Fibroblast of lung (primary cell): ENCODE results near the gene SSBP3. TPM values are rescaled to one million over a fixed set of nuclear protein-coding genes. Genes with fewer than 3 reads are reported as not detected.

Experiments
- DNase-seq, 2 donors: peaks; one replicate each; pipeline versions ENCODE4 v3.0.0 to v3.0.0-alpha.2; 2010; ENCODE audit warnings: low read depth in 2 of 2
- H2AFZ ChIP-seq: 2 replicates; pipeline ENCODE4 v1.5.1; 2012; ENCODE audit warnings: low read length, control low read depth, inconsistent platforms
- H3K27ac ChIP-seq: 2 replicates; pipeline ENCODE4 v1.5.1; 2011; ENCODE audit warnings: low read length, control low read depth; ENCODE audit not compliant: insufficient read depth
- H3K27me3 ChIP-seq: 2 replicates; pipeline ENCODE4 v1.5.1; 2011; ENCODE audit warnings: mild to moderate bottlenecking, low read length; ENCODE audit not compliant: control insufficient read depth, insufficient read depth
- H3K36me3 ChIP-seq: 2 replicates; pipeline ENCODE4 v1.5.1; 2011; ENCODE audit warnings: low read length; ENCODE audit not compliant: control insufficient read depth, insufficient read depth
- H3K4me1 ChIP-seq: 2 replicates; pipeline ENCODE4 v1.5.1; 2011; ENCODE audit warnings: low read length; ENCODE audit not compliant: control insufficient read depth, insufficient read depth; ENCODE audit errors: extremely low read depth
- H3K4me2 ChIP-seq: 2 replicates; pipeline ENCODE4 v1.5.1; 2011; ENCODE audit warnings: low read length, control low read depth; ENCODE audit not compliant: insufficient read depth; ENCODE audit errors: extremely low read depth
- H3K4me3 ChIP-seq, 4 experiments: fragments of 200-600 bp in 1 of 4; sonication (generic) in 1 of 4; replicated peaks in 1 of 4; 2 replicates each; pipeline ENCODE4 v1.5.1; 2011 to 2016; ENCODE audit warnings: low read length in 4 of 4, low read depth in 3 of 4, mild to moderate bottlenecking in 3 of 4, control low read depth in 2 of 4, inconsistent platforms in 1 of 4, mixed read lengths in 1 of 4; ENCODE audit not compliant: insufficient read depth in 1 of 4; ENCODE audit errors: control extremely low read depth in 1 of 4
- H3K79me2 ChIP-seq: 2 replicates; pipeline ENCODE4 v1.5.1; 2012; ENCODE audit warnings: mild to moderate bottlenecking, low read length, inconsistent platforms; ENCODE audit not compliant: control insufficient read depth, insufficient read depth
- H3K9ac ChIP-seq: 2 replicates; pipeline ENCODE4 v1.5.1; 2011; ENCODE audit warnings: mild to moderate bottlenecking, low read length, control low read depth; ENCODE audit not compliant: insufficient read depth
- H3K9me3 ChIP-seq: 2 replicates; pipeline ENCODE4 v1.5.1; 2012; ENCODE audit warnings: low read depth, low read length; ENCODE audit not compliant: control insufficient read depth, insufficient read depth
- H4K20me1 ChIP-seq: 2 replicates; pipeline ENCODE4 v1.5.1; 2011; ENCODE audit warnings: low read length; ENCODE audit not compliant: control insufficient read depth, insufficient read depth; ENCODE audit errors: extremely low read depth
- CTCF ChIP-seq, 2 donors: IDR thresholded peaks in 1 of 2; conservative IDR thresholded peaks in 1 of 2; 1 replicate in 1 of 2; 2 replicates in 1 of 2; pipeline ENCODE4 v1.5.1; 2011 to 2012; ENCODE audit warnings: low read length in 2 of 2, control low read depth in 1 of 2, inconsistent platforms in 1 of 2, low read depth in 1 of 2, mild to moderate bottlenecking in 1 of 2
- EZH2 ChIP-seq: IDR thresholded peaks from 2 replicates; pipeline ENCODE4 v1.5.1; 2012; ENCODE audit warnings: low read length, control low read depth, mild to moderate bottlenecking; ENCODE audit errors: missing control alignments
- polyA plus RNA-seq, 2 donors: library from polyadenylated mRNA; depleted of rRNA in 1 of 2; stranded (reverse) in 1 of 2; unstranded in 1 of 2; fragments of >200 nt; gene quantifications; 2 replicates each; pipeline ENCODE4 v1.2.1, GENCODE V29; 2011 to 2012; ENCODE audit warnings: missing spikeins in 1 of 2
- total RNA-seq: library from RNA; depleted of rRNA; stranded (reverse); fragments of >200 nt; gene quantifications from 2 replicates; pipeline ENCODE4 v1.2.1, GENCODE V29; 2014

The SSBP3 gene
- total and polyA plus RNA-seq, 2 donors (not counting 1 experiment from before 2014, with no cell fraction given): 9.4 to 26.4 TPM

- H3K79me2 ChIP-seq: peaks cover 2% of the 10 kb centered on the region
- no peaks in the 10 kb centered on the region for H3K9me3 ChIP-seq
- TF ChIP-seq CTCF (conservative IDR thresholded peaks at IDR 0.05 in 1 of 2, IDR thresholded peaks at IDR 0.05 in 1 of 2; ENCODE audit: low read depth in 1 of 2, low read length in 2 of 2) (no peak), EZH2 (no peak)
- H3K27me3 ChIP-seq: no peaks in the 10 kb centered on the region
- H3K9ac ChIP-seq: no peak overlapping the region
- peaks cover 8% of the 10 kb centered on the region for H3K4me1 ChIP-seq
- H3K4me3 ChIP-seq: no peak overlapping the region
- no peak for DNase-seq
- no peaks in the 10 kb centered on the region for H3K36me3 ChIP-seq
- no peaks in the 10 kb centered on the region for H4K20me1 ChIP-seq
- H3K4me2 ChIP-seq: no peak overlapping the region
- H3K27ac ChIP-seq: no peak overlapping the region
- no peak overlapping the region for H2AFZ ChIP-seq
Observed at GRCh38 chr1:54375298-54375697, 30.9 kb downstream of the SSBP3 start.

GRCh38 chr1:54374766-54375165 is 31.4 kb downstream of the SSBP3 start:
- Histone ChIP-seq H3K27me3 (no peaks in the 10 kb centered on the region), H3K4me3 (no peak overlapping the region), H3K79me2 (peaks cover 2% of the 10 kb centered on the region), H3K27ac (no peak overlapping the region), H3K36me3 (no peaks in the 10 kb centered on the region), H2AFZ (no peak overlapping the region), H3K9me3 (no peaks in the 10 kb centered on the region), H3K9ac (no peak overlapping the region), H3K4me2 (no peak overlapping the region), H4K20me1 (no peaks in the 10 kb centered on the region), H3K4me1 (peaks cover 3% of the 10 kb centered on the region)
- no peak for DNase-seq
- TF ChIP-seq EZH2: no peak
- TF ChIP-seq CTCF (conservative IDR thresholded peaks at IDR 0.05 in 1 of 2, IDR thresholded peaks at IDR 0.05 in 1 of 2; ENCODE audit: low read depth in 1 of 2, low read length in 2 of 2): no peak

- H3K4me2 ChIP-seq: no peak overlapping the region
- peaks cover 2% of the 10 kb centered on the region for H3K79me2 ChIP-seq
- H3K4me1 ChIP-seq: no peaks in the 10 kb centered on the region
- TF ChIP-seq EZH2 (no peak), CTCF (conservative IDR thresholded peaks at IDR 0.05 in 1 of 2, IDR thresholded peaks at IDR 0.05 in 1 of 2; ENCODE audit: low read depth in 1 of 2, low read length in 2 of 2) (no peak)
- H3K4me3 ChIP-seq: no peak overlapping the region
- no peak overlapping the region for H3K9ac ChIP-seq
- no peaks in the 10 kb centered on the region for H4K20me1 ChIP-seq
- H3K27ac ChIP-seq: no peak overlapping the region
- no peaks in the 10 kb centered on the region for H3K36me3 ChIP-seq
- no peak for DNase-seq
- no peak overlapping the region for H2AFZ ChIP-seq
- no peaks in the 10 kb centered on the region for H3K27me3 ChIP-seq
- H3K9me3 ChIP-seq: no peaks in the 10 kb centered on the region
Observed at GRCh38 chr1:54372978-54373377, 33.2 kb downstream of the SSBP3 start.
